Dendritic cell treated with granulocyte-macrophage colony-stimulating factor and Interleukin-4, amounts not matched to agents 40 ng/mL and 50 ng/mL, for 4 days (primary cell): Measurements from ENCODE around the gene GMCL1.
"Not testable (repeated sequence)": the region's sequence is repeated elsewhere in the genome, so short reads cannot be mapped to it uniquely, and the experiment has no call there.

ENCODE experiments used
- H3K27ac Mint-ChIP-seq: one replicate; pipeline ENCODE4 v1.8.0; 2022; ENCODE audit warnings: mild to moderate bottlenecking, mixed read lengths
- H3K27me3 Mint-ChIP-seq: one replicate; pipeline ENCODE4 v1.8.0; 2022; ENCODE audit warnings: mild to moderate bottlenecking, mixed read lengths
- H3K36me3 Mint-ChIP-seq: one replicate; pipeline ENCODE4 v1.8.0; 2022; ENCODE audit warnings: low read depth, mixed read lengths
- H3K4me1 Mint-ChIP-seq: one replicate; pipeline ENCODE4 v1.8.0; 2022; ENCODE audit warnings: low read depth, mixed read lengths
- H3K4me3 Mint-ChIP-seq: one replicate; pipeline ENCODE4 v1.8.0; 2022; ENCODE audit warnings: mild to moderate bottlenecking, moderate library complexity, mixed read lengths
- H3K9me3 Mint-ChIP-seq: one replicate; pipeline ENCODE4 v1.8.0; 2022; ENCODE audit warnings: mixed read lengths
- intact Hi-C: fragments of 100-400 bp; cut with micrococcal nuclease; formaldehyde crosslinking; loops from one replicate; pipeline ENCODE4 v1.15.0; 2022

The GMCL1 gene

GRCh38 chr2:69798290-69798908 is 31.1 kb upstream of the GMCL1 start:
- peaks cover 86% of the 10 kb centered on the region for H3K36me3 Mint-ChIP-seq
- no peaks in the 10 kb centered on the region for H3K9me3 Mint-ChIP-seq
- H3K4me3 Mint-ChIP-seq: peak overlapping the region; percentile 40
- intact Hi-C loops: no loop called here
- peaks cover 47% of the 10 kb centered on the region for H3K4me1 Mint-ChIP-seq
- no peaks in the 10 kb centered on the region for H3K27me3 Mint-ChIP-seq
- peak overlapping the region; percentile 64 for H3K27ac Mint-ChIP-seq

GRCh38 chr2:69798909-69799526 is 30.4 kb upstream of the GMCL1 start:
- H3K4me3 Mint-ChIP-seq: no peak overlapping the region
- peaks cover 88% of the 10 kb centered on the region for H3K36me3 Mint-ChIP-seq
- peaks cover 51% of the 10 kb centered on the region for H3K4me1 Mint-ChIP-seq
- intact Hi-C loops: no loop called here
- H3K9me3 Mint-ChIP-seq: no peaks in the 10 kb centered on the region
- H3K27ac Mint-ChIP-seq: peak overlapping the region; percentile 64
- H3K27me3 Mint-ChIP-seq: no peaks in the 10 kb centered on the region

- Mint-ChIP-seq H3K9me3 (no peaks in the 10 kb centered on the region), H3K27me3 (no peaks in the 10 kb centered on the region), H3K27ac (peak overlapping the region; percentile 54), H3K4me3 (no peak overlapping the region), H3K4me1 (peaks cover 58% of the 10 kb centered on the region), H3K36me3 (peaks cover 86% of the 10 kb centered on the region)
- intact Hi-C loops: loop anchor here (10.0 kb wide), 1 partner anchor 247 kb away; no protein-coding TSS in a partner anchor
Observed at GRCh38 chr2:69801745-69802290, 27.6 kb upstream of the GMCL1 start.

GRCh38 chr2:69802781-69803367 is 26.6 kb upstream of the GMCL1 start:
- H3K27me3 Mint-ChIP-seq, H3K9me3 Mint-ChIP-seq, H3K4me3 Mint-ChIP-seq: not testable (repeated sequence)
- peaks cover 48% of the 10 kb centered on the region for H3K4me1 Mint-ChIP-seq
- intact Hi-C loops: loop anchor here (10.0 kb wide), 1 partner anchor 248 kb away; no protein-coding TSS in a partner anchor
- H3K36me3 Mint-ChIP-seq: peaks cover 85% of the 10 kb centered on the region
- H3K27ac Mint-ChIP-seq: peak overlapping the region; percentile 54

- Mint-ChIP-seq H3K27ac (peak overlapping the region; percentile 62), H3K27me3 (no peaks in the 10 kb centered on the region), H3K9me3 (no peaks in the 10 kb centered on the region), H3K4me3 (no peak overlapping the region), H3K4me1 (peaks cover 36% of the 10 kb centered on the region), H3K36me3 (peaks cover 84% of the 10 kb centered on the region)
- intact Hi-C loops: loop anchor here (10.0 kb wide), 1 partner anchor 250 kb away; no protein-coding TSS in a partner anchor
Observed at GRCh38 chr2:69804416-69804815, 25.0 kb upstream of the GMCL1 start.

GRCh38 chr2:69805887-69806286 is 23.6 kb upstream of the GMCL1 start:
- intact Hi-C loops: loop anchor here (10.0 kb wide), 1 partner anchor 251 kb away; no protein-coding TSS in a partner anchor
- Mint-ChIP-seq H3K36me3 (peaks cover 85% of the 10 kb centered on the region), H3K27ac (no peak overlapping the region), H3K27me3 (no peaks in the 10 kb centered on the region), H3K9me3 (no peaks in the 10 kb centered on the region), H3K4me3 (no peak overlapping the region), H3K4me1 (peaks cover 32% of the 10 kb centered on the region)

- Mint-ChIP-seq H3K9me3 (no peaks in the 10 kb centered on the region), H3K4me1 (peaks cover 21% of the 10 kb centered on the region), H3K27ac (no peak overlapping the region), H3K27me3 (no peaks in the 10 kb centered on the region), H3K36me3 (peaks cover 91% of the 10 kb centered on the region), H3K4me3 (no peak overlapping the region)
- intact Hi-C loops: loop anchor here (10.0 kb wide), 1 partner anchor 253 kb away; no protein-coding TSS in a partner anchor
Observed at GRCh38 chr2:69807821-69808540, 21.5 kb upstream of the GMCL1 start.

- H3K9me3 Mint-ChIP-seq: no peaks in the 10 kb centered on the region
- peaks cover 6% of the 10 kb centered on the region for H3K4me1 Mint-ChIP-seq
- H3K27ac Mint-ChIP-seq: no peak overlapping the region
- H3K27me3 Mint-ChIP-seq: no peaks in the 10 kb centered on the region
- H3K4me3 Mint-ChIP-seq: no peak overlapping the region
- intact Hi-C loops: no loop called here
- peaks cover 98% of the 10 kb centered on the region for H3K36me3 Mint-ChIP-seq
Observed at GRCh38 chr2:69810550-69810949, 18.9 kb upstream of the GMCL1 start.

GRCh38 chr2:69811018-69811417 is 18.4 kb upstream of the GMCL1 start:
- intact Hi-C loops: no loop called here
- Mint-ChIP-seq H3K36me3 (peaks cover 98% of the 10 kb centered on the region), H3K9me3 (no peaks in the 10 kb centered on the region)

GRCh38 chr2:69811591-69811990 is 17.9 kb upstream of the GMCL1 start:
- H3K9me3 Mint-ChIP-seq: no peaks in the 10 kb centered on the region
- peaks cover 6% of the 10 kb centered on the region for H3K4me1 Mint-ChIP-seq
- no peaks in the 10 kb centered on the region for H3K27me3 Mint-ChIP-seq
- H3K27ac Mint-ChIP-seq: no peak overlapping the region
- intact Hi-C loops: no loop called here
- no peak overlapping the region for H3K4me3 Mint-ChIP-seq
- H3K36me3 Mint-ChIP-seq: peaks cover 92% of the 10 kb centered on the region

More at GRCh38 chr2:69811018-69811417, 18.4 kb upstream of the GMCL1 start:
- no peaks in the 10 kb centered on the region for H3K27me3 Mint-ChIP-seq
- no peak overlapping the region for H3K27ac Mint-ChIP-seq
- peaks cover 6% of the 10 kb centered on the region for H3K4me1 Mint-ChIP-seq
- H3K4me3 Mint-ChIP-seq: no peak overlapping the region

- no peaks in the 10 kb centered on the region for H3K27me3 Mint-ChIP-seq
- peaks cover 92% of the 10 kb centered on the region for H3K36me3 Mint-ChIP-seq
- no peaks in the 10 kb centered on the region for H3K9me3 Mint-ChIP-seq
- H3K27ac Mint-ChIP-seq: no peak overlapping the region
- intact Hi-C loops: loop anchor here (5.0 kb wide), 1 partner anchor 73 kb away; the partner anchor contains the start of gene ANXA4
- peaks cover 6% of the 10 kb centered on the region for H3K4me1 Mint-ChIP-seq
- no peak overlapping the region for H3K4me3 Mint-ChIP-seq
Observed at GRCh38 chr2:69815717-69816116, 13.7 kb upstream of the GMCL1 start.

- intact Hi-C loops: loop anchor here (1.0 to 5.0 kb wide), 2 partner anchors 75 to 93 kb away; partner anchors contain the start of gene ANXA4
- H3K4me3 Mint-ChIP-seq: no peak overlapping the region
- H3K27ac Mint-ChIP-seq: no peak overlapping the region
- H3K27me3 Mint-ChIP-seq: no peaks in the 10 kb centered on the region
- H3K9me3 Mint-ChIP-seq: no peaks in the 10 kb centered on the region
- H3K36me3 Mint-ChIP-seq: peaks cover 92% of the 10 kb centered on the region
- H3K4me1 Mint-ChIP-seq: no peaks in the 10 kb centered on the region
Observed at GRCh38 chr2:69816923-69817542, 12.4 kb upstream of the GMCL1 start.
